HepG2 (cell line): ENCODE data around the gene SEBOX. TPM values are rescaled to one million over a fixed set of nuclear protein-coding genes. Genes with fewer than 3 reads are reported as not detected.
A peak's percentile ranks its signal among the peaks of the same experiment; 100 is the strongest.

Source experiments
- DMAP1 ChIP-seq: IDR thresholded peaks from 2 replicates; pipeline ENCODE4 v1.6.1; 2016
- ELF3 ChIP-seq: IDR thresholded peaks from 2 replicates; pipeline ENCODE4 v1.6.1; 2016; ENCODE audit warnings: missing genetic modification reagents, missing compliant biosample characterization
- HIC2 ChIP-seq: sonication (generic); formaldehyde crosslinking; IDR thresholded peaks from 2 replicates; pipeline ENCODE4 v1.9.0; 2022; ENCODE audit warnings: low read depth, missing genetic modification reagents
- MEF2D ChIP-seq: sonication (generic); formaldehyde crosslinking; IDR thresholded peaks from 2 replicates; pipeline ENCODE4 v1.5.1; 2020; ENCODE audit warnings: mild to moderate bottlenecking, missing genetic modification reagents
- MIER2 ChIP-seq: IDR thresholded peaks from 2 replicates; pipeline ENCODE4 v1.6.1; 2016; ENCODE audit warnings: missing biosample characterization, missing genetic modification reagents
- TEAD2 ChIP-seq: sonication (generic); formaldehyde crosslinking; IDR thresholded peaks from 2 replicates; pipeline ENCODE4 v1.9.0; 2021; ENCODE audit warnings: missing genetic modification reagents
- TSC22D2 ChIP-seq: sonication (generic); formaldehyde crosslinking; IDR thresholded peaks from 2 replicates; pipeline ENCODE4 v1.5.1; 2020; ENCODE audit warnings: missing genetic modification reagents, mild to moderate bottlenecking, borderline replicate concordance
- ZBTB3 ChIP-seq: sonication (generic); formaldehyde crosslinking; IDR thresholded peaks from 2 replicates; pipeline ENCODE4 v1.4.0; 2020; ENCODE audit warnings: low read depth, mild to moderate bottlenecking, moderate library complexity, missing genetic modification reagents, borderline replicate concordance
- ZNF138 ChIP-seq: sonication (generic); formaldehyde crosslinking; IDR thresholded peaks from 2 replicates; pipeline ENCODE4 v1.5.0; 2020; ENCODE audit warnings: mild to moderate bottlenecking, low read depth, missing genetic modification reagents
- ZNF558 ChIP-seq: sonication (generic); formaldehyde crosslinking; IDR thresholded peaks from 2 replicates; pipeline ENCODE4 v1.9.0; 2022; ENCODE audit warnings: mild to moderate bottlenecking, missing genetic modification reagents, borderline replicate concordance
- ZNF737 ChIP-seq: sonication (generic); formaldehyde crosslinking; IDR thresholded peaks from 2 replicates; pipeline ENCODE4 v1.5.0; 2020; ENCODE audit warnings: missing genetic modification reagents, mild to moderate bottlenecking, borderline replicate concordance
- ZNF782 ChIP-seq: sonication (generic); formaldehyde crosslinking; IDR thresholded peaks from 2 replicates; pipeline ENCODE4 v1.4.0; 2020; ENCODE audit warnings: missing genetic modification reagents, mild to moderate bottlenecking, borderline replicate concordance
- ZXDC ChIP-seq: sonication (generic); formaldehyde crosslinking; IDR thresholded peaks from 2 replicates; pipeline ENCODE4 v1.5.0; 2020; ENCODE audit warnings: mild to moderate bottlenecking, missing genetic modification reagents
- polyA plus RNA-seq, 8 experiments: library from polyadenylated mRNA; depleted of rRNA in 3 of 8; stranded (reverse) in 7 of 8; unstranded in 1 of 8; fragments of >200 nt; fragmentation: Illumina TruSeq in 4 of 8; extraction: Trizol in 4 of 8; gene quantifications; 2 replicates each; pipeline versions ENCODE4 v1.2.1 to v1.2.3, GENCODE V29; 2011 to 2016; ENCODE audit warnings: low read depth in 4 of 8, missing spikeins in 1 of 8, mixed read lengths in 1 of 8; ENCODE audit not compliant: insufficient read depth in 1 of 8
- total RNA-seq, 5 experiments: library from RNA; depleted of rRNA; stranded (reverse); fragments of >200 nt; fragmentation: Illumina TruSeq; extraction: Trizol; gene quantifications; 2 replicates each; pipeline ENCODE4 v1.2.3, GENCODE V29; 2016; ENCODE audit warnings: low read depth in 1 of 5
- TF ChIP-seq, protein P1 (sequence below): sonication (generic); formaldehyde crosslinking; IDR thresholded peaks from 2 replicates; pipeline ENCODE4 v1.4.0; 2020; ENCODE audit warnings: low read depth, missing genetic modification reagents
- TF ChIP-seq, protein P2 (sequence below): sonication (generic); formaldehyde crosslinking; IDR thresholded peaks from 2 replicates; pipeline ENCODE4 v1.4.0; 2020; ENCODE audit warnings: mild to moderate bottlenecking, missing genetic modification reagents
- TF ChIP-seq, protein P3 (sequence below): sonication (generic); formaldehyde crosslinking; IDR thresholded peaks from 2 replicates; pipeline ENCODE4 v1.4.0; 2020; ENCODE audit warnings: missing genetic modification reagents
- TF ChIP-seq, protein P4 (sequence below): sonication (generic); formaldehyde crosslinking; IDR thresholded peaks from 2 replicates; pipeline ENCODE4 v1.4.0; 2020; ENCODE audit warnings: low read depth, mild to moderate bottlenecking, missing genetic modification reagents

Gene SEBOX
- total and polyA plus RNA-seq, 2 of the 13 experiments (the other 11 are each of a cell fraction or from before 2014, with no cell fraction given), result not detected

GRCh38 chr17:28357061-28357900 lies 7.7 kb downstream of the SEBOX start, which contains the start of gene POLDIP2 (continued):
- TF ChIP-seq, protein P1, sequence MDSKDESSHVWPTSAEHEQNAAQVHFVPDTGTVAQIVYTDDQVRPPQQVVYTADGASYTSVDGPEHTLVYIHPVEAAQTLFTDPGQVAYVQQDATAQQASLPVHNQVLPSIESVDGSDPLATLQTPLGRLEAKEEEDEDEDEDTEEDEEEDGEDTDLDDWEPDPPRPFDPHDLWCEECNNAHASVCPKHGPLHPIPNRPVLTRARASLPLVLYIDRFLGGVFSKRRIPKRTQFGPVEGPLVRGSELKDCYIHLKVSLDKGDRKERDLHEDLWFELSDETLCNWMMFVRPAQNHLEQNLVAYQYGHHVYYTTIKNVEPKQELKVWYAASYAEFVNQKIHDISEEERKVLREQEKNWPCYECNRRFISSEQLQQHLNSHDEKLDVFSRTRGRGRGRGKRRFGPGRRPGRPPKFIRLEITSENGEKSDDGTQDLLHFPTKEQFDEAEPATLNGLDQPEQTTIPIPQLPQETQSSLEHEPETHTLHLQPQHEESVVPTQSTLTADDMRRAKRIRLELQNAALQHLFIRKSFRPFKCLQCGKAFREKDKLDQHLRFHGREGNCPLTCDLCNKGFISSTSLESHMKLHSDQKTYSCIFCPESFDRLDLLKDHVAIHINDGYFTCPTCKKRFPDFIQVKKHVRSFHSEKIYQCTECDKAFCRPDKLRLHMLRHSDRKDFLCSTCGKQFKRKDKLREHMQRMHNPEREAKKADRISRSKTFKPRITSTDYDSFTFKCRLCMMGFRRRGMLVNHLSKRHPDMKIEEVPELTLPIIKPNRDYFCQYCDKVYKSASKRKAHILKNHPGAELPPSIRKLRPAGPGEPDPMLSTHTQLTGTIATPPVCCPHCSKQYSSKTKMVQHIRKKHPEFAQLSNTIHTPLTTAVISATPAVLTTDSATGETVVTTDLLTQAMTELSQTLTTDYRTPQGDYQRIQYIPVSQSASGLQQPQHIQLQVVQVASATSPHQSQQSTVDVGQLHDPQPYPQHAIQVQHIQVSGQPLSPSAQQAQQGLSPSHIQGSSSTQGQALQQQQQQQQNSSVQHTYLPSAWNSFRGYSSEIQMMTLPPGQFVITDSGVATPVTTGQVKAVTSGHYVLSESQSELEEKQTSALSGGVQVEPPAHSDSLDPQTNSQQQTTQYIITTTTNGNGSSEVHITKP (CRISPR knock-in tag), result no peak
- TF ChIP-seq ZNF737 (no peak), MEF2D (CRISPR knock-in tag) (0 out of 2 replicates have a peak, but pooled peaks have one; percentile 65), TEAD2 (CRISPR knock-in tag) (no peak), DMAP1 (peak; percentile 66), ZNF138 (CRISPR knock-in tag) (peak; percentile 85), MIER2 (CRISPR knock-in tag) (no peak), ZXDC (CRISPR knock-in tag) (peak; percentile 91), ZBTB3 (no peak; the same call in 1 of the 2 replicates), ZNF558 (no peak; the same call in 1 of the 2 replicates), ZNF782 (CRISPR knock-in tag) (0 out of 2 replicates have a peak, but pooled peaks have one; percentile 34), TSC22D2 (peak; percentile 63; the same call in 1 of the 2 replicates), HIC2 (CRISPR knock-in tag) (no peak), ELF3 (peak; percentile 86)
- TF ChIP-seq, protein P2, sequence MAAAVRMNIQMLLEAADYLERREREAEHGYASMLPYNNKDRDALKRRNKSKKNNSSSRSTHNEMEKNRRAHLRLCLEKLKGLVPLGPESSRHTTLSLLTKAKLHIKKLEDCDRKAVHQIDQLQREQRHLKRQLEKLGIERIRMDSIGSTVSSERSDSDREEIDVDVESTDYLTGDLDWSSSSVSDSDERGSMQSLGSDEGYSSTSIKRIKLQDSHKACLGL (CRISPR knock-in tag), result peak; percentile 73
- TF ChIP-seq, protein P3, sequence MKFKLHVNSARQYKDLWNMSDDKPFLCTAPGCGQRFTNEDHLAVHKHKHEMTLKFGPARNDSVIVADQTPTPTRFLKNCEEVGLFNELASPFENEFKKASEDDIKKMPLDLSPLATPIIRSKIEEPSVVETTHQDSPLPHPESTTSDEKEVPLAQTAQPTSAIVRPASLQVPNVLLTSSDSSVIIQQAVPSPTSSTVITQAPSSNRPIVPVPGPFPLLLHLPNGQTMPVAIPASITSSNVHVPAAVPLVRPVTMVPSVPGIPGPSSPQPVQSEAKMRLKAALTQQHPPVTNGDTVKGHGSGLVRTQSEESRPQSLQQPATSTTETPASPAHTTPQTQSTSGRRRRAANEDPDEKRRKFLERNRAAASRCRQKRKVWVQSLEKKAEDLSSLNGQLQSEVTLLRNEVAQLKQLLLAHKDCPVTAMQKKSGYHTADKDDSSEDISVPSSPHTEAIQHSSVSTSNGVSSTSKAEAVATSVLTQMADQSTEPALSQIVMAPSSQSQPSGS (CRISPR knock-in tag), result peak; percentile 83; the same call in 1 of the 2 replicates
- TF ChIP-seq, protein P4, sequence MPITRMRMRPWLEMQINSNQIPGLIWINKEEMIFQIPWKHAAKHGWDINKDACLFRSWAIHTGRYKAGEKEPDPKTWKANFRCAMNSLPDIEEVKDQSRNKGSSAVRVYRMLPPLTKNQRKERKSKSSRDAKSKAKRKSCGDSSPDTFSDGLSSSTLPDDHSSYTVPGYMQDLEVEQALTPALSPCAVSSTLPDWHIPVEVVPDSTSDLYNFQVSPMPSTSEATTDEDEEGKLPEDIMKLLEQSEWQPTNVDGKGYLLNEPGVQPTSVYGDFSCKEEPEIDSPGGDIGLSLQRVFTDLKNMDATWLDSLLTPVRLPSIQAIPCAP (CRISPR knock-in tag), result no peak
